Loucy (cell line): ENCODE measurements around the gene VAV2.

Source experiments
- EZH2phosphoT487 ChIP-seq: fragments of 200-600 bp; IDR thresholded peaks from 2 replicates; pipeline ENCODE4 v1.6.1; 2018; ENCODE audit warnings: antibody characterized with exemption, mild to moderate bottlenecking, moderate library complexity, borderline replicate concordance
- TF ChIP-seq, protein P1 (sequence below): fragments of 200-600 bp; sonication (generic); conservative IDR thresholded peaks from 2 replicates; pipeline ENCODE4 v1.5.1; 2014; ENCODE audit warnings: mild to moderate bottlenecking, antibody characterized with exemption, low read length

GRCh38 chr9:133904346-133905090 is 87.6 kb downstream of the VAV2 start:
- TF ChIP-seq, protein P1, sequence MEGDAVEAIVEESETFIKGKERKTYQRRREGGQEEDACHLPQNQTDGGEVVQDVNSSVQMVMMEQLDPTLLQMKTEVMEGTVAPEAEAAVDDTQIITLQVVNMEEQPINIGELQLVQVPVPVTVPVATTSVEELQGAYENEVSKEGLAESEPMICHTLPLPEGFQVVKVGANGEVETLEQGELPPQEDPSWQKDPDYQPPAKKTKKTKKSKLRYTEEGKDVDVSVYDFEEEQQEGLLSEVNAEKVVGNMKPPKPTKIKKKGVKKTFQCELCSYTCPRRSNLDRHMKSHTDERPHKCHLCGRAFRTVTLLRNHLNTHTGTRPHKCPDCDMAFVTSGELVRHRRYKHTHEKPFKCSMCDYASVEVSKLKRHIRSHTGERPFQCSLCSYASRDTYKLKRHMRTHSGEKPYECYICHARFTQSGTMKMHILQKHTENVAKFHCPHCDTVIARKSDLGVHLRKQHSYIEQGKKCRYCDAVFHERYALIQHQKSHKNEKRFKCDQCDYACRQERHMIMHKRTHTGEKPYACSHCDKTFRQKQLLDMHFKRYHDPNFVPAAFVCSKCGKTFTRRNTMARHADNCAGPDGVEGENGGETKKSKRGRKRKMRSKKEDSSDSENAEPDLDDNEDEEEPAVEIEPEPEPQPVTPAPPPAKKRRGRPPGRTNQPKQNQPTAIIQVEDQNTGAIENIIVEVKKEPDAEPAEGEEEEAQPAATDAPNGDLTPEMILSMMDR: no peak
- no peak for TF ChIP-seq EZH2phosphoT487
